HG02623 (cell line): ENCODE results near the gene NBEAL1.
"Not testable (repeated sequence)": the region's sequence is repeated elsewhere in the genome, so short reads cannot be mapped to it uniquely, and the experiment has no call there.

Experiments used
- ATAC-seq: cut with Tn5 transposase; IDR thresholded peaks from one replicate; pipeline ENCODE4 v1.9.1; 2021; ENCODE audit warnings: moderate library complexity; ENCODE audit not compliant: unreplicated experiment

The NBEAL1 gene

DNA sequence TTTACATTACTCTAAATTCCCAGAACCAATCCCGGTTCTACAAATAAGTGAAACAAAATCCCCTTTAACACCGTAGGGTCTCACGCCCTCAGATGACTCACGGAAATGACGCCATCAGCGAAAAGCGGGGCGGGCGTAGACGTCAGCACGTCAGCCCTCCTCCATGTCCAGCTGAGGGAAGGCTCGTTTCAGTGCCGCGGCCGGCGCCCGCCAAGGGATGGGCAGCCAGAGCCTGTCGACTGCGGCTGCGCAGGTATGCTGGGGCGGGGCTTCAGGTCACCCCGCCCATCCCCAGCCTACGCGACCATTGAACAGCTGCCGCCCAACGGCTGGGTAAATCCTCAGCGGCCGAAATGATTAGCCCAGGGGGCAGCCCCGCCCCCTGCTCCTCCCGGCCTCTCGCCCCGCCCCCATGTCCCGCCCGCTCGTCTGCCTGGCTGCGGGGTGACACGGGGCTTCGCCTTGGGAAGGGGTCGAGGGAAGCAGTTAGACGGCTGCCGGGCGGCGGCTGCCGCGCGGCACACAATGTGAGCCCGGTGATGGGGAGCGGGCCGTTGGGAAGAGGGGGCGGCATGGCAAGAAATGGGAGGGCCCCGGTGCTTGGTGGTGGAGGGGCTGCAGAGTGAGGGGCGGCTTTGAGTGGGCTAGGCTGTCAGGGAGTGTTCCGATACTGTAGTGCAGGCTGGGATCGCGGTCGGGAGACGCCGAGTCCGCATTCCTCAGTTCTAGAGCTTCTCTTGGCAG, at the start of gene NBEAL1:
TSS of gene NBEAL1 (plus strand) at position 420 of the 744 bp plus-strand sequence. CDS start 1,510 bp downstream, outside the sequence.
- ATAC-seq = peak; percentile 98

DNA sequence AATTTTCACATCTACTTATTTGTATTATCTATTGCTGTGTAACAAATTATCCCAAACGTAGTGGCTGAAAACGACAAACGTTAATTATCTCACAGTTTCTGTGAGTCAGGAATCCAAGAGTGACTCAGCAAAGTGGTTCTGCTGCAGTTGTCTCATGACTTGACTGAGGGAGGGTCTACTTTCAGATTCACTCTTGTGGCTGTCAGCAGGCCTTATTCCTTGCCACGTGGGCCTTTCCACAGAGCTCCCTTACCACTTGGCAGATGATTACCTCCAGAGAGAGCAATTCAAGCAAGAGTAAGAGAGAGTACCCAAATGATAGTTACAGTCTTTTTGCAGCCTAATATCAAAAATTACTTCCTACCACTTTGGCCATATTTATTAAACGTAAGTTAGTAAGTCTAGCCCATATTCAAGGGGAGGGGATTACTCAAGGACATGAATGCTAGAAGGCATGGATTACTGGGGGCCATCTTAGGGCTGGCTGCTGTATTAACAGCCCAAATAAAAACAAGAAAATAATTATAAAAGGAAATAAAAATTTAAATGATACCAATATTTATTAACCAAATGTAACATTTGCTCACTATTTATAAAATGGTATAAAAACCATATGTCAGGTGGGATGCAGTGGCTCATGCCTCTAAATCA, 48.7 kb upstream of the NBEAL1 start:
- ATAC-seq = peak; percentile 55

DNA sequence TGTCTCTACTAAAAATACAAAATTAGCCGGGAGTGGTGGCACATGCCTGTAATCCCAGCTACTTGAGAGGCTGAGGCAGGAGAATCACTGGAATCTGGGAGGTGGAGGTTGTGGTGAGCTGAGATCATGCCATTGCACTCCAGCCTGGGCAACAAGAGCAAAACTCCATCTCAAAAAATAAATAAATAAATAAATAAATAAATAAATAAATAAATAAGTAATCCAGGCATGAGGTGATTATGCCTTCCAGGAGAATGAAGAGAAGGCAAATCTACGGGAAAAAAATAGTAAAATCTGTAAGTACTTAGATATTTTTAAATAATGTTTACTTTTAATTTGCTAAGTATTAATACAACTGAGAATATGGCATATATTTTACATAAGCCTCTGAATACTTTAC, 45.3 kb upstream of the NBEAL1 start:
- not testable (repeated sequence) for ATAC-seq

- no peak for ATAC-seq
Measured at GRCh38 chr2:202976809-202977208, 37.9 kb upstream of the NBEAL1 start.

- ATAC-seq = no peak
Measured at GRCh38 chr2:202982779-202983491, 31.7 kb upstream of the NBEAL1 start.

DNA sequence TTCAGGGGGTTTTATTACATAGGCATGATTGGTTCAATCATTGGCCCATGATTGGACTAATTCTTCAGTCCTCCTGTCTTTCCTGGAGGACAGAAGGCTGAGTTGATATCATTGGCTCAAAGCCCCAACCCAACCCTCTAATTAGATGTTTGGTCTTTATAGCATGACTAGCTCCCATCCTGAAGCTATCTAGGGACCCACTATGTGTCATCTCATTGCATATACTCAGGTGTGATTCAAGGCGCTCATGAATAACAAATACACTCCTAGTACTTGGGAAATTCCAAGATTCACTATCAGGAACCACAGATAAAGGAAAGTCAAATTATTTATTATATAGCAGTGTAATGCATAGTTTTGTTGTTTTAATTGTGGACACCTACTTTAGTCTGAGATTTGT, 24.9 kb upstream of the NBEAL1 start:
- no peak for ATAC-seq

- no peak for ATAC-seq
Measured at GRCh38 chr2:202990501-202990900, 24.2 kb upstream of the NBEAL1 start.

DNA sequence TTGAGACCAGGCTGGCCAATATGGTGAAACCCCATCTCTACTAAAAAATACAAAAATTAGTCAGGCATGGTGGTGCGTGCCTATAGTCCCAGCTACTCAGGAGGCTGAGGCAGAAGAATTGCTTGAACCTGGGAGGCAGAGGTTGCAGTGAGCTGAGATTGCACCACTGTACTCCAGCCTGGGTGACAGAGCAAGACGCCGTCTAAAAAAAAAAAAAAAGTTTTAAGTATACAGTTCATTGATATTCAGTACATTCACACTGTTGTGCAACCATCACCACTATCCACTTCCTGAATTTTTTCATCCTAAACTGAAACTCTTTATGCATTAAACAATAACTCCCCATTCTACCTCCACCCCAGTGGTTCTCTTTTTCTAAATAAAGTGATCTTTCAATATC, 17.6 kb upstream of the NBEAL1 start:
- ATAC-seq = not testable (repeated sequence)

DNA sequence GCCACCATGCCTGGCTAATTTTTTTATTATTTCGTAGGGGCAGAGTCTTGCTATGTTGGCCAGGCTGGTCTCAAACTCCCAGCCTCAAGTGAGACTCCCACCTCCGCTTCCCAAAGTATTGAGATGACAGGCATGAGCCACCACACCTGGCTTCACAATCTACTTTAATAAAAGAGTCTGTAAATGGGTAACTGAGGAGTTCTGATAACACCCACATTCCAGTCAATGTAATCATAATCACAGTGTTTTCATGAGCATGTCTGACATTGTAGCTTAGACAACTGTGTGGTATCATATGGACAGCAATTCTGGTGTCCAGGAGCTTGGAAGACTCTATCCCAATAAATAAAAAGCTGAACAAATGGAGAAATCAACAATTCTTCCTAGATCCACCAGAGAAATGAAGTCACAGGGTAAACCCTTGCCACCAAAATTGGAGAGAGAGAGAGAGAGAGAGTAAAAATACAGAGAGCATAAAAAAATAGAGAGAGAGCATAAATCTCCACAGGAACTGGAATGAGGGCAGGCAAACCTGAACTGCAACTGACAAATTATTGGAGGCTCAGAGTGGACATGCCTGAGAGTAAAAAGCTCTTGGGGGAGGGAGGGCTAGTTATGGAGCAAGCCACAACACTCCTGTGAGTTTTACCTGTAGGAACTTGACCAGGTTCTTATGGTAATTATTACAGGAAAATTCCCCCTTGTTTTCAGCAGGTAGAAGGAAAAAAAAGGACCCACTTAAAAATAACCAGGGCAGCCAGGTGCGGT, 12.4 kb upstream of the NBEAL1 start:
- ATAC-seq = no peak

GRCh38 chr2:203003716-203004115, 11.0 kb upstream of the NBEAL1 start:
- ATAC-seq = no peak

GRCh38 chr2:203016716-203017115, 2.0 kb downstream of the NBEAL1 start:
- ATAC-seq = no peak

GRCh38 chr2:203018181-203018580, 3.5 kb downstream of the NBEAL1 start:
- no peak for ATAC-seq

GRCh38 chr2:203019142-203019541, 4.5 kb downstream of the NBEAL1 start:
- ATAC-seq = no peak

GRCh38 chr2:203021991-203022390, 7.3 kb downstream of the NBEAL1 start:
- no peak for ATAC-seq

DNA sequence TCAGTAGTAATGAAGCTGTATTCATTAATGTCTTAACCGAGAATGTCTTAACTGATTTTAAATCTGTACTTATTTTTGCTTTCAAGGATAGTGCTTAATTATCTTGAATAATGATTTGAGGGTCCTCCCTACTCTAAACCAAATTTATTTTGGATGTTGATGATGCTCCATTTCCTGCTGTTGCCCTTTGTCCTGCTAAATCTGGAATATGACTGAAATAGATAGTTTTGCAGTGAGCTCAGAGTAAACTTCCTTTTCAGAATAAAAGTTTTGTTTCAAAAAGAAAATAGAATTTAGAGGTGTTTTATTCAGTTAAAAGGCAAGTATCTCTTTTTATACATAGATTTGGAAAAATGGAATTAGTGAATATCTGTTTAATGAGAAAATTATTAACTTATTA, 8.1 kb downstream of the NBEAL1 start:
- ATAC-seq = no peak

DNA sequence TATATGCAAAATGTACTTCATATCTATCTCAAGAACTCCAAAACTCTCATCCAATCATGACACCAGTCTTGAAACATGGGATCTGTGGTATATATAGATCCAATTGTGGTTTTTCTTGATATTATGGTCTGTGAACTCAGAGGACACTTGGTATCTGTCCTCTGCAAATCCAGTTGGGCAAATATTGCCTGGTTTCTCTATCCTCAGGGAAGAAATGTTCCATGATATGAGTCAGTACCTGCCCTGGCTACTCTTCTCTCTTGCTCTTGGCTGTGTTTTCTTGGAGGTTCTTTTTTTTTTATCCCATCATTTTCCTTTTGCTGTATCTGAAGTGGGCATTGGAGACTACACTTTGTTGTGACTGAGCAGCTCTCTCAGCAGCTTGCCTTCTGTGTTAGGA, 10.9 kb downstream of the NBEAL1 start:
- ATAC-seq = no peak

- ATAC-seq = no peak
Measured at GRCh38 chr2:203030545-203030944, 15.9 kb downstream of the NBEAL1 start.

DNA sequence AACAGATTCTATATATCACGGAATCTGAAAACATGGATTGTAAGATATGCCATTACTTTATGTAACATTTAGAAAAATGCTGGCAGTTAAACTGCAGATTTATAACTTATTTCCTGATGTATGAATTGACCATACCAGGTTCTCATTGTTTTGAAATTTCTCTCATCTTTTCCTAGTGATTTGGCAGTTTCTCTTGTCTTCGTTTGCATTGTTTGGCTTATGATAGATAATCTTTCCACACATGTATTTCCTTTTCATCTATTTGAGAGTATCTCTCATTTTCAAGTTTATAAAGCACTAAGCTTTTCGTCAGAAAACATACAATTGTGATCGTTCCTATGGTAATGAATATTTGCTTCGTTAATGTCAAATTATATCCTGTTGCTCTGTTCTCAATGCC, 16.3 kb downstream of the NBEAL1 start:
- no peak for ATAC-seq

- no peak for ATAC-seq
Measured at GRCh38 chr2:203033395-203033794, 18.7 kb downstream of the NBEAL1 start.

- ATAC-seq = no peak
Measured at GRCh38 chr2:203035879-203036470, 21.3 kb downstream of the NBEAL1 start.

GRCh38 chr2:203037026-203037425, 22.4 kb downstream of the NBEAL1 start:
- no peak for ATAC-seq
